Measurements from ENCODE around the gene STK32C. TPM values are rescaled to one million over a fixed set of nuclear protein-coding genes. Genes with fewer than 3 reads are reported as not detected.

The STK32C gene
- total and polyA plus RNA-seq, 10 of the 15 experiments (the other 5 are each of a cell fraction or from before 2014, with no cell fraction given): 1.5 to 18.1 (median 6.4) TPM

GRCh38 chr10:132264966-132265889 lies 42.5 kb downstream of the STK32C start (continued):
- TF ChIP-seq SKIL (IDR thresholded peaks at IDR 0.05; ENCODE audit: low read depth, poor library complexity, severe bottlenecking): no peak

GRCh38 chr10:132264306-132264950 lies 43.3 kb downstream of the STK32C start:
- intact Hi-C loops (cut with micrococcal nuclease; ENCODE audit: unreplicated experiment) (no loop called here), in situ Hi-C loops (cut with MboI) (no loop called here)
- H3K27me3 ChIP-seq (replicated peaks in 1 of 2; ENCODE audit: control insufficient read depth in 2 of 2, insufficient read depth in 2 of 2, low read length in 1 of 2): no peaks in the 10 kb centered on the region
- H3K4me2 ChIP-seq (ENCODE audit: control insufficient read depth, insufficient read depth): no peak overlapping the region
- no peaks in the 10 kb centered on the region for H3K4me1 ChIP-seq (ENCODE audit: control insufficient read depth, insufficient read depth, low read length)
- no peaks in the 10 kb centered on the region for H3K79me2 ChIP-seq (ENCODE audit: control insufficient read depth, insufficient read depth, low read length)
- no peak overlapping the region for H3K27ac ChIP-seq (ENCODE audit: control insufficient read depth, insufficient read depth)
- H3K9ac ChIP-seq (ENCODE audit: control insufficient read depth, insufficient read depth, low read length): no peak overlapping the region
- ChIA-PET POLR2A (no interaction called here), CTCF (no interaction called here), SMC1A (ENCODE audit: uncharacterized antibody, unreplicated experiment) (no interaction called here), RAD21 (ENCODE audit: unreplicated experiment) (no interaction called here)
- DNase-seq (ENCODE audit: low read depth, low spot score) (no peak), ATAC-seq (no peak), FAIRE-seq (no peak)
- no peak for TF ChIP-seq CUX1 (IDR thresholded peaks at IDR 0.05; ENCODE audit: insufficient replicate concordance, low read depth, low read length)
- BruUV-seq (replicated peaks): no TSS peak
- H3K4me3 ChIP-seq: no peak overlapping the region
- H3K36me3 ChIP-seq (ENCODE audit: control insufficient read depth in 2 of 2, insufficient read depth in 2 of 2, low read length in 1 of 2): no peaks in the 10 kb centered on the region; a peak in 1 of 4 replicates
- no peaks in the 10 kb centered on the region for H3K9me3 ChIP-seq (replicated peaks; ENCODE audit: control insufficient read depth, insufficient read depth, low read length)
- WGBS (ENCODE audit: insufficient coverage, insufficient replicate concordance, low lambda C conversion rate, missing lambda C conversion rate): 26% methylated on average over 16 of the region's 16 CpGs
- H2AFZ ChIP-seq (ENCODE audit: control insufficient read depth, low read depth, low read length): no peak overlapping the region
- no peaks in the 10 kb centered on the region for H4K20me1 ChIP-seq (ENCODE audit: control insufficient read depth, insufficient read depth)

Measured in GM12878 (cell line).